SK-N-SH treated with all-trans-retinoic acid at 6 μM for 48 hours (cell line): ENCODE results near the gene SLC2A8.

Experiments
- ATAC-seq: fragments of 200-7000 bp; cut with Tn5 transposase; 3 replicates; pipeline ENCODE4 v1.9.1; 2020; ENCODE audit warnings: mild to moderate bottlenecking, moderate library complexity
- ARNTL ChIP-seq: fragments of 450-650 bp; formaldehyde crosslinking; IDR thresholded peaks from 2 replicates; pipeline ENCODE4 v1.5.0; 2020; ENCODE audit warnings: low read depth, mild to moderate bottlenecking, moderate library complexity, borderline replicate concordance
- BACH2 ChIP-seq: fragments of 250-450 bp; sonication (Bioruptor Pico); IDR thresholded peaks from 2 replicates; pipeline ENCODE4 v1.9.0; 2021; ENCODE audit warnings: mild to moderate bottlenecking, borderline replicate concordance
- CSDC2 ChIP-seq: fragments of 250-450 bp; sonication (Bioruptor Pico); IDR thresholded peaks from 2 replicates; pipeline ENCODE4 v1.5.0; 2020; ENCODE audit warnings: mild to moderate bottlenecking, moderate library complexity
- ESRRG ChIP-seq: fragments of 250-450 bp; sonication (Bioruptor Pico); IDR thresholded peaks from 2 replicates; pipeline ENCODE4 v1.6.1; 2021; ENCODE audit warnings: mild to moderate bottlenecking
- GLIS3 ChIP-seq: fragments of 250-450 bp; sonication (Bioruptor Pico); IDR thresholded peaks from 2 replicates; pipeline ENCODE4 v1.5.0; 2020; ENCODE audit warnings: mild to moderate bottlenecking, moderate library complexity
- ISL1 ChIP-seq: fragments of 250-450 bp; sonication (Bioruptor Pico); IDR thresholded peaks from 2 replicates; pipeline ENCODE4 v2.1.2; 2022; ENCODE audit warnings: mild to moderate bottlenecking, moderate library complexity
- OSR1 ChIP-seq: fragments of 250-450 bp; sonication (Bioruptor Pico); IDR thresholded peaks from 2 replicates; pipeline ENCODE4 v1.8.0; 2022; ENCODE audit warnings: moderate library complexity, mild to moderate bottlenecking, inconsistent platforms
- PPARA ChIP-seq: fragments of 250-450 bp; sonication (Bioruptor Pico); IDR thresholded peaks from 2 replicates; pipeline ENCODE4 v1.5.0; 2020; ENCODE audit warnings: mild to moderate bottlenecking, borderline replicate concordance
- RARB ChIP-seq: fragments of 250-450 bp; sonication (Bioruptor Pico); IDR thresholded peaks from 2 replicates; pipeline ENCODE4 v1.8.0; 2021; ENCODE audit warnings: mild to moderate bottlenecking, moderate library complexity
- SNAI2 ChIP-seq: fragments of 250-450 bp; sonication (Bioruptor Pico); IDR thresholded peaks from 2 replicates; pipeline ENCODE4 v1.5.0; 2020; ENCODE audit warnings: mild to moderate bottlenecking, moderate library complexity
- TCF4 ChIP-seq: fragments of 250-450 bp; sonication (Bioruptor Pico); IDR thresholded peaks from 2 replicates; pipeline ENCODE4 v1.8.0; 2021; ENCODE audit warnings: mild to moderate bottlenecking, moderate library complexity, borderline replicate concordance
- TOX ChIP-seq: fragments of 250-450 bp; sonication (Bioruptor Pico); IDR thresholded peaks from 2 replicates; pipeline ENCODE4 v1.8.0; 2021; ENCODE audit warnings: mild to moderate bottlenecking, moderate library complexity, borderline replicate concordance
- ZC3H10 ChIP-seq: fragments of 250-450 bp; sonication (Bioruptor Pico); IDR thresholded peaks from 2 replicates; pipeline ENCODE4 v1.5.1; 2021; ENCODE audit warnings: mild to moderate bottlenecking, moderate library complexity
- ZNF565 ChIP-seq: fragments of 450-650 bp; formaldehyde crosslinking; conservative IDR thresholded peaks from 2 replicates; pipeline ENCODE4 v1.5.0; 2020; ENCODE audit warnings: low read depth, mild to moderate bottlenecking, moderate library complexity
- ZNF70 ChIP-seq: fragments of 450-650 bp; formaldehyde crosslinking; IDR thresholded peaks from 2 replicates; pipeline ENCODE4 v1.5.0; 2020; ENCODE audit warnings: mild to moderate bottlenecking, moderate library complexity
- ZNF8 ChIP-seq: fragments of 450-650 bp; formaldehyde crosslinking; IDR thresholded peaks from 2 replicates; pipeline ENCODE4 v1.5.0; 2020; ENCODE audit warnings: mild to moderate bottlenecking, moderate library complexity
- TF ChIP-seq, protein P1 (sequence below): fragments of 250-450 bp; sonication (Bioruptor Pico); IDR thresholded peaks from 2 replicates; pipeline ENCODE4 v1.8.0; 2021; ENCODE audit warnings: low read depth, mild to moderate bottlenecking, moderate library complexity, borderline replicate concordance
- TF ChIP-seq, protein P2 (sequence below): fragments of 250-450 bp; sonication (Bioruptor Pico); IDR thresholded peaks from 2 replicates; pipeline ENCODE4 v1.8.0; 2020; ENCODE audit warnings: mild to moderate bottlenecking, moderate library complexity, borderline replicate concordance
- TF ChIP-seq, protein P3 (sequence below): fragments of 250-450 bp; sonication (Bioruptor Pico); IDR thresholded peaks from 2 replicates; pipeline ENCODE4 v1.5.1; 2020; ENCODE audit warnings: low read depth, mild to moderate bottlenecking, moderate library complexity
- TF ChIP-seq, protein P4 (sequence below): fragments of 250-450 bp; sonication (Bioruptor Pico); IDR thresholded peaks from 2 replicates; pipeline ENCODE4 v1.5.1; 2021; ENCODE audit warnings: mild to moderate bottlenecking, moderate library complexity
- TF ChIP-seq, protein P5 (sequence below): fragments of 250-450 bp; sonication (Bioruptor Pico); IDR thresholded peaks from 2 replicates; pipeline ENCODE4 v1.5.0; 2020; ENCODE audit warnings: mild to moderate bottlenecking, moderate library complexity

SLC2A8 gene

DNA sequence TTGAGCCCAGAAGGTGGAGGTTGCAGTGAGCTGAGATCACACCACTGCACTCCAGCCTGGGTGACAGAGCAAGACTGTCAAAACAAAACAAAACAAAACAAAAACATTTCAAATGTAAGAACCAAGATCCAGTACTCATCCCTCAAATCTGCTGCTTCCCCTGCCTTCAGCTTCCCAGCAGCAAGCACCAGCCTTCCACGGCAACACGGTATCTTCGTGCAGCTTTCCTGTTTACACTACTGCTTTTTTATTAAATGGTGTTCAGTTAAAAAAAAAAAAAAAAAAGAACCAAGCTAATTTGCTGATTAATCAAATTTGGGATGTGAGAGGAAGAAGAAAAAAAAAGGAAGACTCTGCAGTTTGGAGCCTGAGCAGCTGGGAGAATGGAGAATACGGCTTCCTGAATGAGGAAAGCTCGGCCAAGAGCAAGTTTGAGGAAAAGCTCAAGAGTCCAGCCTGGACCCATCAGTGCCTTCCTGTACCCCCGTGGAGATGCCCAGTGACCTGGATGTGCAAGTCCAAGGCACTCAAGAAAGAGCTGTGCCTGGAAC, 28.0 kb upstream of the SLC2A8 start:
- ATAC-seq = no peak
- no peak for TF ChIP-seq ARNTL (CRISPR knock-in tag)
- no peak for TF ChIP-seq GLIS3 (CRISPR knock-in tag)
- TF ChIP-seq ZC3H10 = no peak
- TF ChIP-seq OSR1 (CRISPR knock-in tag) = no peak
- TF ChIP-seq BACH2 (CRISPR knock-in tag) = no peak
- no peak for TF ChIP-seq RARB
- TF ChIP-seq, protein P1, sequence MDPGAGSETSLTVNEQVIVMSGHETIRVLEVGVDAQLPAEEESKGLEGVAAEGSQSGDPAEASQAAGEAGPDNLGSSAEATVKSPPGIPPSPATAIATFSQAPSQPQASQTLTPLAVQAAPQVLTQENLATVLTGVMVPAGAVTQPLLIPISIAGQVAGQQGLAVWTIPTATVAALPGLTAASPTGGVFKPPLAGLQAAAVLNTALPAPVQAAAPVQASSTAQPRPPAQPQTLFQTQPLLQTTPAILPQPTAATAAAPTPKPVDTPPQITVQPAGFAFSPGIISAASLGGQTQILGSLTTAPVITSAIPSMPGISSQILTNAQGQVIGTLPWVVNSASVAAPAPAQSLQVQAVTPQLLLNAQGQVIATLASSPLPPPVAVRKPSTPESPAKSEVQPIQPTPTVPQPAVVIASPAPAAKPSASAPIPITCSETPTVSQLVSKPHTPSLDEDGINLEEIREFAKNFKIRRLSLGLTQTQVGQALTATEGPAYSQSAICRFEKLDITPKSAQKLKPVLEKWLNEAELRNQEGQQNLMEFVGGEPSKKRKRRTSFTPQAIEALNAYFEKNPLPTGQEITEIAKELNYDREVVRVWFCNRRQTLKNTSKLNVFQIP (CRISPR knock-in tag) = no peak
- TF ChIP-seq ESRRG (CRISPR knock-in tag) = no peak
- TF ChIP-seq, protein P2, sequence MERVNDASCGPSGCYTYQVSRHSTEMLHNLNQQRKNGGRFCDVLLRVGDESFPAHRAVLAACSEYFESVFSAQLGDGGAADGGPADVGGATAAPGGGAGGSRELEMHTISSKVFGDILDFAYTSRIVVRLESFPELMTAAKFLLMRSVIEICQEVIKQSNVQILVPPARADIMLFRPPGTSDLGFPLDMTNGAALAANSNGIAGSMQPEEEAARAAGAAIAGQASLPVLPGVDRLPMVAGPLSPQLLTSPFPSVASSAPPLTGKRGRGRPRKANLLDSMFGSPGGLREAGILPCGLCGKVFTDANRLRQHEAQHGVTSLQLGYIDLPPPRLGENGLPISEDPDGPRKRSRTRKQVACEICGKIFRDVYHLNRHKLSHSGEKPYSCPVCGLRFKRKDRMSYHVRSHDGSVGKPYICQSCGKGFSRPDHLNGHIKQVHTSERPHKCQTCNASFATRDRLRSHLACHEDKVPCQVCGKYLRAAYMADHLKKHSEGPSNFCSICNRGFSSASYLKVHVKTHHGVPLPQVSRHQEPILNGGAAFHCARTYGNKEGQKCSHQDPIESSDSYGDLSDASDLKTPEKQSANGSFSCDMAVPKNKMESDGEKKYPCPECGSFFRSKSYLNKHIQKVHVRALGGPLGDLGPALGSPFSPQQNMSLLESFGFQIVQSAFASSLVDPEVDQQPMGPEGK (CRISPR knock-in tag) = no peak
- TF ChIP-seq TCF4 (CRISPR knock-in tag) = no peak
- no peak for TF ChIP-seq TOX (CRISPR knock-in tag)
- TF ChIP-seq ZNF565 (CRISPR knock-in tag) = no peak
- TF ChIP-seq, protein P3, sequence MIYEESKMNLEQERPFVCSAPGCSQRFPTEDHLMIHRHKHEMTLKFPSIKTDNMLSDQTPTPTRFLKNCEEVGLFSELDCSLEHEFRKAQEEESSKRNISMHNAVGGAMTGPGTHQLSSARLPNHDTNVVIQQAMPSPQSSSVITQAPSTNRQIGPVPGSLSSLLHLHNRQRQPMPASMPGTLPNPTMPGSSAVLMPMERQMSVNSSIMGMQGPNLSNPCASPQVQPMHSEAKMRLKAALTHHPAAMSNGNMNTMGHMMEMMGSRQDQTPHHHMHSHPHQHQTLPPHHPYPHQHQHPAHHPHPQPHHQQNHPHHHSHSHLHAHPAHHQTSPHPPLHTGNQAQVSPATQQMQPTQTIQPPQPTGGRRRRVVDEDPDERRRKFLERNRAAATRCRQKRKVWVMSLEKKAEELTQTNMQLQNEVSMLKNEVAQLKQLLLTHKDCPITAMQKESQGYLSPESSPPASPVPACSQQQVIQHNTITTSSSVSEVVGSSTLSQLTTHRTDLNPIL (CRISPR knock-in tag) = no peak
- TF ChIP-seq PPARA (CRISPR knock-in tag) = no peak
- TF ChIP-seq, protein P4, sequence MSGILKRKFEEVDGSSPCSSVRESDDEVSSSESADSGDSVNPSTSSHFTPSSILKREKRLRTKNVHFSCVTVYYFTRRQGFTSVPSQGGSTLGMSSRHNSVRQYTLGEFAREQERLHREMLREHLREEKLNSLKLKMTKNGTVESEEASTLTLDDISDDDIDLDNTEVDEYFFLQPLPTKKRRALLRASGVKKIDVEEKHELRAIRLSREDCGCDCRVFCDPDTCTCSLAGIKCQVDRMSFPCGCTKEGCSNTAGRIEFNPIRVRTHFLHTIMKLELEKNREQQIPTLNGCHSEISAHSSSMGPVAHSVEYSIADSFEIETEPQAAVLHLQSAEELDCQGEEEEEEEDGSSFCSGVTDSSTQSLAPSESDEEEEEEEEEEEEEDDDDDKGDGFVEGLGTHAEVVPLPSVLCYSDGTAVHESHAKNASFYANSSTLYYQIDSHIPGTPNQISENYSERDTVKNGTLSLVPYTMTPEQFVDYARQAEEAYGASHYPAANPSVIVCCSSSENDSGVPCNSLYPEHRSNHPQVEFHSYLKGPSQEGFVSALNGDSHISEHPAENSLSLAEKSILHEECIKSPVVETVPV (CRISPR knock-in tag) = no peak
- TF ChIP-seq ZNF8 (CRISPR knock-in tag) = no peak
- TF ChIP-seq CSDC2 (CRISPR knock-in tag) = no peak
- no peak for TF ChIP-seq SNAI2 (CRISPR knock-in tag)
- TF ChIP-seq ZNF70 (CRISPR knock-in tag) = no peak
- TF ChIP-seq ISL1 (CRISPR knock-in tag) = no peak

DNA sequence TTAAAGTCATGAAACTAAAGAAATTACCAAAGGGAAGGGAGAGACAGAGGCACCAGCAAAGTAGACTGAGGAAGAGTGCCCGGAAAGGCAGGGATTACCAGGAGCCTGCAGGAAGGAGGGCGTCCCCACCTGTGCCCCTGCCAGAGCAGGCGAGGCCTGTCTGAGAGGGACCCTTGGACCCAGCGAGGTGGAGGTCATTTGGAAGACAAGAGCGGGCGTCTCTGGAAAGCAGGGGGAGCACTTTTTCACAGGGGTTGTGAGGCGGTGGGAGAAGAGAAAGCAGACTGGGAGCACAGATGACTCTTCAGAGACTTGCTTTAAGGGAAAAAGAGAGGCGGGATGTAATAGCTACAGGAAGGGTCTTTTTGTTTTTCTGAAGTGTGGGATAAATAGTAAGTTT, 27.5 kb upstream of the SLC2A8 start:
- TF ChIP-seq RARB = no peak
- TF ChIP-seq, protein P3 (CRISPR knock-in tag) = no peak
- TF ChIP-seq OSR1 (CRISPR knock-in tag) = no peak
- TF ChIP-seq BACH2 (CRISPR knock-in tag) = no peak
- no peak for TF ChIP-seq ARNTL (CRISPR knock-in tag)
- TF ChIP-seq GLIS3 (CRISPR knock-in tag) = no peak
- TF ChIP-seq, protein P1 (CRISPR knock-in tag) = no peak
- no peak for TF ChIP-seq ZNF70 (CRISPR knock-in tag)
- TF ChIP-seq, protein P5, sequence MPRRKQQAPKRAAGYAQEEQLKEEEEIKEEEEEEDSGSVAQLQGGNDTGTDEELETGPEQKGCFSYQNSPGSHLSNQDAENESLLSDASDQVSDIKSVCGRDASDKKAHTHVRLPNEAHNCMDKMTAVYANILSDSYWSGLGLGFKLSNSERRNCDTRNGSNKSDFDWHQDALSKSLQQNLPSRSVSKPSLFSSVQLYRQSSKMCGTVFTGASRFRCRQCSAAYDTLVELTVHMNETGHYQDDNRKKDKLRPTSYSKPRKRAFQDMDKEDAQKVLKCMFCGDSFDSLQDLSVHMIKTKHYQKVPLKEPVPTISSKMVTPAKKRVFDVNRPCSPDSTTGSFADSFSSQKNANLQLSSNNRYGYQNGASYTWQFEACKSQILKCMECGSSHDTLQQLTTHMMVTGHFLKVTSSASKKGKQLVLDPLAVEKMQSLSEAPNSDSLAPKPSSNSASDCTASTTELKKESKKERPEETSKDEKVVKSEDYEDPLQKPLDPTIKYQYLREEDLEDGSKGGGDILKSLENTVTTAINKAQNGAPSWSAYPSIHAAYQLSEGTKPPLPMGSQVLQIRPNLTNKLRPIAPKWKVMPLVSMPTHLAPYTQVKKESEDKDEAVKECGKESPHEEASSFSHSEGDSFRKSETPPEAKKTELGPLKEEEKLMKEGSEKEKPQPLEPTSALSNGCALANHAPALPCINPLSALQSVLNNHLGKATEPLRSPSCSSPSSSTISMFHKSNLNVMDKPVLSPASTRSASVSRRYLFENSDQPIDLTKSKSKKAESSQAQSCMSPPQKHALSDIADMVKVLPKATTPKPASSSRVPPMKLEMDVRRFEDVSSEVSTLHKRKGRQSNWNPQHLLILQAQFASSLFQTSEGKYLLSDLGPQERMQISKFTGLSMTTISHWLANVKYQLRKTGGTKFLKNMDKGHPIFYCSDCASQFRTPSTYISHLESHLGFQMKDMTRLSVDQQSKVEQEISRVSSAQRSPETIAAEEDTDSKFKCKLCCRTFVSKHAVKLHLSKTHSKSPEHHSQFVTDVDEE (CRISPR knock-in tag) = no peak
- no peak for TF ChIP-seq ESRRG (CRISPR knock-in tag)
- TF ChIP-seq, protein P4 (CRISPR knock-in tag) = no peak
- no peak for TF ChIP-seq ZNF565 (CRISPR knock-in tag)
- no peak for TF ChIP-seq TCF4 (CRISPR knock-in tag)
- no peak for TF ChIP-seq CSDC2 (CRISPR knock-in tag)
- ATAC-seq = no peak
